K562 (cell line): ENCODE measurements around the gene ARID3A. TPM values are rescaled to one million over a fixed set of nuclear protein-coding genes. Genes with fewer than 3 reads are reported as not detected.

Source experiments
- ATAC-seq: fragments of 200-7000 bp; cut with Tn5 transposase; 3 replicates; pipeline ENCODE4 v1.9.1; 2020; ENCODE audit warnings: moderate library complexity
- BruUV-seq: library from RNA; stranded (reverse); fragments of 400-500 nt; replicated peaks from 2 replicates; lab custom pipeline; 2021; lab: Mats Ljungman, UMichigan
- CTCF ChIA-PET: fragments of 300-600 bp; formaldehyde crosslinking; extraction: SDS; loops from one replicate; lab custom pipeline; 2021; ENCODE audit warnings: low intra/inter-chr PET ratio; lab: Yijun Ruan, JAX
- POLR2A ChIA-PET: fragments of 300-600, 350-650 bp; sonication (Branson Sonifier 250); formaldehyde crosslinking; extraction: SDS; loops from one replicate; lab custom pipeline; 2021; ENCODE audit warnings: antibody characterized with exemption, inconsistent platforms; lab: Yijun Ruan, JAX
- DNase-seq, 4 experiments: peaks; one replicate each; pipeline versions ENCODE4 v3.0.0 to v3.0.0-alpha.2; 2011 to 2018; ENCODE audit warnings: low spot score in 3 of 4, mixed read lengths in 3 of 4; ENCODE audit errors: extremely low read depth in 1 of 4
- FAIRE-seq: peaks from 2 replicates; lab custom pipeline; 2011; peaks lifted over from hg19 to GRCh38; lab: Jason Lieb, UNC
- H2AFZ ChIP-seq: 2 replicates; pipeline ENCODE4 v1.6.0; 2011; ENCODE audit warnings: low read depth, low read length, control low read depth, inconsistent platforms
- H3K27ac ChIP-seq: fragments of 200-600 bp; 3 replicates; pipeline ENCODE4 v1.8.0; 2011; ENCODE audit warnings: low read depth, mild to moderate bottlenecking, control low read depth, inconsistent platforms, low read length, moderate library complexity, mixed read lengths; ENCODE audit errors: extremely low read depth
- H3K27me3 ChIP-seq, 2 experiments: fragments of 300-600 bp in 1 of 2; 2 replicates in 1 of 2; 3 replicates in 1 of 2; pipeline versions ENCODE4 v1.6.0 to v1.8.0; 2011; ENCODE audit warnings: inconsistent platforms in 2 of 2, low read length in 2 of 2, mild to moderate bottlenecking in 1 of 2, mixed read lengths in 1 of 2, moderate library complexity in 1 of 2; ENCODE audit not compliant: control insufficient read depth in 2 of 2, insufficient read depth in 2 of 2
- H3K36me3 ChIP-seq: fragments of 300-600 bp; 3 replicates; pipeline ENCODE4 v1.8.0; 2011; ENCODE audit warnings: mild to moderate bottlenecking, low read length, inconsistent platforms; ENCODE audit not compliant: control insufficient read depth, insufficient read depth
- H3K4me1 ChIP-seq, 2 experiments: fragments of 200-600 bp in 1 of 2; replicated peaks in 1 of 2; 2 replicates in 1 of 2; 3 replicates in 1 of 2; pipeline versions ENCODE4 v1.5.1 to v1.8.0; 2011; ENCODE audit warnings: inconsistent platforms in 2 of 2, low read length in 2 of 2, mild to moderate bottlenecking in 1 of 2, mixed read lengths in 1 of 2, moderate library complexity in 1 of 2; ENCODE audit not compliant: control insufficient read depth in 2 of 2, insufficient read depth in 2 of 2
- H3K4me2 ChIP-seq: 2 replicates; pipeline ENCODE4 v1.6.1; 2011; ENCODE audit warnings: low read length, control low read depth, inconsistent platforms, mixed read lengths; ENCODE audit not compliant: insufficient read depth
- H3K4me3 ChIP-seq: fragments of 200-600 bp; sonication (generic), shearing (Covaris generic); 2 replicates; pipeline ENCODE4 v1.5.1; 2016; ENCODE audit warnings: control low read depth, inconsistent platforms
- H3K79me2 ChIP-seq: fragments of 200-600 bp; 3 replicates; pipeline ENCODE4 v1.8.0; 2011; ENCODE audit warnings: low read length, inconsistent platforms; ENCODE audit not compliant: control insufficient read depth, insufficient read depth
- H3K9ac ChIP-seq, 2 experiments: 2 replicates each; pipeline versions ENCODE4 v1.6.0 to v1.6.1; 2011; ENCODE audit warnings: low read depth in 2 of 2, low read length in 2 of 2, control low read depth in 1 of 2, inconsistent platforms in 1 of 2, mild to moderate bottlenecking in 1 of 2, mixed read lengths in 1 of 2; ENCODE audit not compliant: insufficient read depth in 1 of 2
- H3K9me1 ChIP-seq: one replicate; pipeline ENCODE4 v1.6.0; 2011; ENCODE audit warnings: inconsistent platforms, mild to moderate bottlenecking, low read length, moderate library complexity; ENCODE audit not compliant: control insufficient read depth, insufficient read depth
- H3K9me3 ChIP-seq: replicated peaks from 2 replicates; pipeline ENCODE4 v1.5.1; 2011; ENCODE audit warnings: low read depth, low read length, inconsistent platforms; ENCODE audit not compliant: control insufficient read depth, insufficient read depth
- H4K20me1 ChIP-seq: replicated peaks from 2 replicates; pipeline ENCODE4 v1.6.1; 2011; ENCODE audit warnings: low read length, inconsistent platforms, mixed read lengths; ENCODE audit not compliant: control insufficient read depth, insufficient read depth
- CXXC5 ChIP-seq: fragments of 250-450 bp; sonication (Bioruptor Pico); IDR thresholded peaks from 2 replicates; pipeline ENCODE4 v1.8.0; 2022; ENCODE audit warnings: inconsistent platforms, mild to moderate bottlenecking, moderate library complexity
- L3MBTL2 ChIP-seq: fragments of 450-650 bp; IDR thresholded peaks from 2 replicates; pipeline ENCODE4 v1.6.1; 2016; ENCODE audit warnings: mild to moderate bottlenecking, moderate library complexity
- NFXL1 ChIP-seq: fragments of 450-650 bp; formaldehyde crosslinking; IDR thresholded peaks from 2 replicates; pipeline ENCODE4 v1.4.0; 2021; ENCODE audit warnings: mild to moderate bottlenecking
- ZBED1 ChIP-seq: IDR thresholded peaks from 2 replicates; pipeline ENCODE4 v1.6.1; 2014
- ZNF217 ChIP-seq: sonication (generic); formaldehyde crosslinking; IDR thresholded peaks from 2 replicates; pipeline ENCODE4 v1.8.0; 2022; ENCODE audit warnings: mild to moderate bottlenecking, missing genetic modification reagents
- ZNF253 ChIP-seq: fragments of 250-450 bp; sonication (Bioruptor Pico); conservative IDR thresholded peaks from 2 replicates; pipeline ENCODE4 v1.6.1; 2021; ENCODE audit warnings: mild to moderate bottlenecking
- ZNF830 ChIP-seq: fragments of 250-450 bp; sonication (Bioruptor Pico); IDR thresholded peaks from 2 replicates; pipeline ENCODE4 v1.5.0; 2021; ENCODE audit warnings: mild to moderate bottlenecking
- WGBS: fragments of 100-300 bp; shearing (Covaris generic); methylation state at CpG from one replicate; pipeline ENCODE4 v1.1.6; 2016; ENCODE audit warnings: low coverage, mixed read lengths; ENCODE audit not compliant: insufficient coverage; ENCODE audit errors: missing lambda C conversion rate; 5-methylcytosine and 5-hydroxymethylcytosine counted together
- in situ Hi-C: fragments of 300-500 bp; cut with MboI; formaldehyde crosslinking; loops from 4 replicates; pipeline ENCODE4 v1.15.0; 2018; ENCODE audit warnings: inconsistent platforms, mixed read lengths
- intact Hi-C: fragments of 100-400 bp; cut with micrococcal nuclease; formaldehyde crosslinking; loops from 2 replicates; pipeline ENCODE4 v1.14.2; 2022
- polyA plus RNA-seq, 8 experiments: library from polyadenylated mRNA; depleted of rRNA in 4 of 8; stranded (reverse) in 5 of 8; unstranded in 3 of 8; fragments of >200 nt; fragmentation: Nextera tagmentation in 2 of 8; fragmentation: Illumina TruSeq in 1 of 8; extraction: Ambion mirVana in 2 of 8; extraction: Trizol in 1 of 8; gene quantifications; 2 replicates each; pipeline versions ENCODE4 v1.2.1 to v1.2.3, GENCODE V29; 2011 to 2014; ENCODE audit warnings: inconsistent platforms in 1 of 8, missing spikeins in 1 of 8
- total RNA-seq, 7 experiments: library from RNA; depleted of rRNA in 6 of 7; stranded (reverse); fragments of >200 nt in 6 of 7; fragmentation: Illumina TruSeq in 2 of 7; extraction: Trizol in 2 of 7; gene quantifications; 2 replicates each; pipeline versions ENCODE4 v1.2.1 to v1.2.3, GENCODE V29; 2011 to 2021; ENCODE audit warnings: low replicate concordance in 1 of 7
- TF ChIP-seq, protein P1 (sequence below): fragments of 450-650 bp; formaldehyde crosslinking; IDR thresholded peaks from 2 replicates; pipeline ENCODE4 v1.4.0; 2020; ENCODE audit warnings: mild to moderate bottlenecking, moderate library complexity
- TF ChIP-seq, protein P2 (sequence below), 3 experiments: fragments of 200-800 bp in 1 of 3; sonication (Bioruptor generic) in 1 of 3; sonication (generic) in 1 of 3; formaldehyde crosslinking in 1 of 3; IDR thresholded peaks; 2 replicates each; pipeline versions ENCODE4 v1.6.1 to v1.8.0; 2016 to 2022; ENCODE audit warnings: mild to moderate bottlenecking in 2 of 3, missing compliant biosample characterization in 2 of 3, missing genetic modification characterization in 2 of 3, missing genetic modification reagents in 1 of 3
- TF ChIP-seq, protein P3 (sequence below): fragments of 450-650 bp; formaldehyde crosslinking; conservative IDR thresholded peaks from 2 replicates; pipeline ENCODE4 v1.4.0; 2022; ENCODE audit warnings: mild to moderate bottlenecking, missing genetic modification characterization
- TF ChIP-seq, protein P4 (sequence below): sonication (generic); formaldehyde crosslinking; IDR thresholded peaks from 2 replicates; pipeline ENCODE4 v1.9.0; 2022; ENCODE audit warnings: mild to moderate bottlenecking, missing genetic modification reagents
- TF ChIP-seq, protein P5 (sequence below): sonication (generic); formaldehyde crosslinking; IDR thresholded peaks from 2 replicates; pipeline ENCODE4 v1.8.1; 2023; ENCODE audit warnings: mild to moderate bottlenecking, missing genetic modification reagents
- TF ChIP-seq, protein P6 (sequence below): fragments of 450-650 bp; conservative IDR thresholded peaks from 2 replicates; pipeline ENCODE4 v1.6.1; 2016; ENCODE audit warnings: missing genetic modification characterization, low read depth, mild to moderate bottlenecking, control low read depth, missing compliant biosample characterization

Gene ARID3A
- total and polyA plus RNA-seq, 9 of the 15 experiments (the other 6 are each of a cell fraction or from before 2014, with no cell fraction given), result 1.4 to 118 (median 31.2) TPM

DNA sequence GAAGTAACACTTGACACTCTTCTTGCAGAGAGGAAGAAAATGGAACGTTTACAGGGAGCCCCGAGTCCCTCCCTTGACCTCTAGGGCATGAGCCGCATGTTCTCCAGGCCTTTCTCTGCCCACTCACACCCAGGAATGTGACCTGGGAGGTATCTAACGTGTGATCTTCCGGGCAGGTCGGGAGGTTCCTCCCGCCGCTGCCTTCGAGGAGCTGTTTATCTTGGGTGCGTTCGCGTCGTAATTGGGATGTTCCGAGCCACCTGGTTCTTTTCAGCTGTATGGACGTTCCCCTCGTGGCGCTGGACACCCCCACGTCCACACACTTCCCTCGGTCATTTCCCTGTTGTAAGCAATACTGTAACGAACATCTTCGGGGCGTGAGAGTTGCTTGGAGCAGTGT, 13.6 kb downstream of the ARID3A start:
- intact Hi-C loops (no loop called here), in situ Hi-C loops (no loop called here)
- ChIA-PET CTCF (no interaction called here), POLR2A (interaction anchor here (0.6 to 1.8 kb wide), 8 partner anchors 10 to 88 kb away, joined by 3 to 4 read pairs (median 4); partner anchors contain the start of gene RNU6-2)
- H3K79me2 ChIP-seq, result peaks cover 83% of the 10 kb centered on the region
- H3K4me3 ChIP-seq, result no peak overlapping the region
- no peak overlapping the region for H2AFZ ChIP-seq
- H3K9me3 ChIP-seq, result no peaks in the 10 kb centered on the region
- FAIRE-seq (peak; percentile 66), DNase-seq (peak in 1 of 4 experiments; percentile 42), ATAC-seq (no peak)
- no TSS peak for BruUV-seq
- H3K27ac ChIP-seq, result no peak overlapping the region
- H3K9me1 ChIP-seq, result peaks cover 10% of the 10 kb centered on the region
- H4K20me1 ChIP-seq, result peaks cover 14% of the 10 kb centered on the region
- H3K36me3 ChIP-seq, result peaks cover 74% of the 10 kb centered on the region; the same call in 2 of the 3 replicates
- no peak overlapping the region for H3K4me2 ChIP-seq
- peaks cover 10 to 59% of the 10 kb centered on the region in 2 experiments for H3K4me1 ChIP-seq
- WGBS, result 47% methylated on average over 22 of the region's 22 CpGs
- H3K27me3 ChIP-seq, result no peaks in the 10 kb centered on the region
- peak overlapping the region in 1 of 2 experiments; percentile 24; a peak in 1 of 4 replicates for H3K9ac ChIP-seq
- TF ChIP-seq CXXC5 (CRISPR knock-in tag) (peak; percentile 62; the same call in 1 of the 2 replicates), L3MBTL2 (peak; percentile 73), ZNF830 (CRISPR knock-in tag) (no peak), ZBED1 (no peak), ZNF217 (CRISPR knock-in tag) (no peak), ZNF253 (CRISPR knock-in tag) (no peak), NFXL1 (no peak)
- TF ChIP-seq, protein P1, sequence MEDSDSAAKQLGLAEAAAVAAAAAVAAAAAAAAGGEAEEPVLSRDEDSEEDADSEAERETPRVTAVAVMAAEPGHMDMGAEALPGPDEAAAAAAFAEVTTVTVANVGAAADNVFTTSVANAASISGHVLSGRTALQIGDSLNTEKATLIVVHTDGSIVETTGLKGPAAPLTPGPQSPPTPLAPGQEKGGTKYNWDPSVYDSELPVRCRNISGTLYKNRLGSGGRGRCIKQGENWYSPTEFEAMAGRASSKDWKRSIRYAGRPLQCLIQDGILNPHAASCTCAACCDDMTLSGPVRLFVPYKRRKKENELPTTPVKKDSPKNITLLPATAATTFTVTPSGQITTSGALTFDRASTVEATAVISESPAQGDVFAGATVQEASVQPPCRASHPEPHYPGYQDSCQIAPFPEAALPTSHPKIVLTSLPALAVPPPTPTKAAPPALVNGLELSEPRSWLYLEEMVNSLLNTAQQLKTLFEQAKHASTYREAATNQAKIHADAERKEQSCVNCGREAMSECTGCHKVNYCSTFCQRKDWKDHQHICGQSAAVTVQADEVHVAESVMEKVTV, result no peak
- TF ChIP-seq, protein P2, sequence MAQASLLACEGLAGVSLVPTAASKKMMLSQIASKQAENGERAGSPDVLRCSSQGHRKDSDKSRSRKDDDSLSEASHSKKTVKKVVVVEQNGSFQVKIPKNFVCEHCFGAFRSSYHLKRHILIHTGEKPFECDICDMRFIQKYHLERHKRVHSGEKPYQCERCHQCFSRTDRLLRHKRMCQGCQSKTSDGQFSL (CRISPR knock-in tag; IDR thresholded peaks at IDR 0.05), result peak; percentile 60; the same call in 1 of the 2 replicates
- TF ChIP-seq, protein P2 (tag; IDR thresholded peaks at IDR 0.05), result no peak
- TF ChIP-seq, protein P3, sequence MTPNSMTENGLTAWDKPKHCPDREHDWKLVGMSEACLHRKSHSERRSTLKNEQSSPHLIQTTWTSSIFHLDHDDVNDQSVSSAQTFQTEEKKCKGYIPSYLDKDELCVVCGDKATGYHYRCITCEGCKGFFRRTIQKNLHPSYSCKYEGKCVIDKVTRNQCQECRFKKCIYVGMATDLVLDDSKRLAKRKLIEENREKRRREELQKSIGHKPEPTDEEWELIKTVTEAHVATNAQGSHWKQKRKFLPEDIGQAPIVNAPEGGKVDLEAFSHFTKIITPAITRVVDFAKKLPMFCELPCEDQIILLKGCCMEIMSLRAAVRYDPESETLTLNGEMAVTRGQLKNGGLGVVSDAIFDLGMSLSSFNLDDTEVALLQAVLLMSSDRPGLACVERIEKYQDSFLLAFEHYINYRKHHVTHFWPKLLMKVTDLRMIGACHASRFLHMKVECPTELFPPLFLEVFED (CRISPR knock-in tag), result no peak
- TF ChIP-seq, protein P4, sequence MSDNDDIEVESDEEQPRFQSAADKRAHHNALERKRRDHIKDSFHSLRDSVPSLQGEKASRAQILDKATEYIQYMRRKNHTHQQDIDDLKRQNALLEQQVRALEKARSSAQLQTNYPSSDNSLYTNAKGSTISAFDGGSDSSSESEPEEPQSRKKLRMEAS (CRISPR knock-in tag), result peak; percentile 33
- TF ChIP-seq, protein P5, sequence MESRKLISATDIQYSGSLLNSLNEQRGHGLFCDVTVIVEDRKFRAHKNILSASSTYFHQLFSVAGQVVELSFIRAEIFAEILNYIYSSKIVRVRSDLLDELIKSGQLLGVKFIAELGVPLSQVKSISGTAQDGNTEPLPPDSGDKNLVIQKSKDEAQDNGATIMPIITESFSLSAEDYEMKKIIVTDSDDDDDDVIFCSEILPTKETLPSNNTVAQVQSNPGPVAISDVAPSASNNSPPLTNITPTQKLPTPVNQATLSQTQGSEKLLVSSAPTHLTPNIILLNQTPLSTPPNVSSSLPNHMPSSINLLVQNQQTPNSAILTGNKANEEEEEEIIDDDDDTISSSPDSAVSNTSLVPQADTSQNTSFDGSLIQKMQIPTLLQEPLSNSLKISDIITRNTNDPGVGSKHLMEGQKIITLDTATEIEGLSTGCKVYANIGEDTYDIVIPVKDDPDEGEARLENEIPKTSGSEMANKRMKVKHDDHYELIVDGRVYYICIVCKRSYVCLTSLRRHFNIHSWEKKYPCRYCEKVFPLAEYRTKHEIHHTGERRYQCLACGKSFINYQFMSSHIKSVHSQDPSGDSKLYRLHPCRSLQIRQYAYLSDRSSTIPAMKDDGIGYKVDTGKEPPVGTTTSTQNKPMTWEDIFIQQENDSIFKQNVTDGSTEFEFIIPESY (CRISPR knock-in tag), result peak; percentile 73
- TF ChIP-seq, protein P6, sequence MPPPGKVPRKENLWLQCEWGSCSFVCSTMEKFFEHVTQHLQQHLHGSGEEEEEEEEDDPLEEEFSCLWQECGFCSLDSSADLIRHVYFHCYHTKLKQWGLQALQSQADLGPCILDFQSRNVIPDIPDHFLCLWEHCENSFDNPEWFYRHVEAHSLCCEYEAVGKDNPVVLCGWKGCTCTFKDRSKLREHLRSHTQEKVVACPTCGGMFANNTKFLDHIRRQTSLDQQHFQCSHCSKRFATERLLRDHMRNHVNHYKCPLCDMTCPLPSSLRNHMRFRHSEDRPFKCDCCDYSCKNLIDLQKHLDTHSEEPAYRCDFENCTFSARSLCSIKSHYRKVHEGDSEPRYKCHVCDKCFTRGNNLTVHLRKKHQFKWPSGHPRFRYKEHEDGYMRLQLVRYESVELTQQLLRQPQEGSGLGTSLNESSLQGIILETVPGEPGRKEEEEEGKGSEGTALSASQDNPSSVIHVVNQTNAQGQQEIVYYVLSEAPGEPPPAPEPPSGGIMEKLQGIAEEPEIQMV (tag), result no peak
